Ovary (tissue), 9 donors: ENCODE results near the gene RASA4B. TPM values are rescaled to one million over a fixed set of nuclear protein-coding genes. Genes with fewer than 3 reads are reported as not detected.

ENCODE experiments used
- DNase-seq, 5 donors: peaks; one replicate each; pipeline ENCODE4 v3.0.0-alpha.2; 2019 to 2020
- H3K27ac ChIP-seq, 2 donors: fragments of 200-600 bp; one replicate each; pipeline versions ENCODE4 v1.5.1 to v1.8.0; 2019 to 2022
- H3K27me3 ChIP-seq: fragments of 200-600 bp; one replicate; pipeline ENCODE4 v1.8.0; 2022
- H3K36me3 ChIP-seq: fragments of 200-600 bp; sonication (generic); one replicate; pipeline ENCODE4 v1.5.1; 2019
- H3K4me1 ChIP-seq: one replicate; pipeline ENCODE4 v1.8.1; 2013; ENCODE audit warnings: mild to moderate bottlenecking, moderate library complexity; ENCODE audit not compliant: insufficient read depth
- H3K4me3 ChIP-seq: fragments of 200-600 bp; sonication (generic); one replicate; pipeline ENCODE4 v1.5.1; 2017
- H3K9me3 ChIP-seq, 2 donors: fragments of 200-600 bp in 1 of 2; sonication (generic) in 1 of 2; one replicate each; pipeline versions ENCODE4 v1.5.1 to v1.8.1; 2013 to 2019; ENCODE audit warnings: mild to moderate bottlenecking in 1 of 2, moderate library complexity in 1 of 2
- EP300 ChIP-seq: sonication (generic); formaldehyde crosslinking; IDR thresholded peaks from one replicate; pipeline ENCODE4 v1.6.1; 2017; ENCODE audit warnings: antibody characterized with exemption
- POLR2A ChIP-seq: fragments of 450-650 bp; IDR thresholded peaks from one replicate; pipeline ENCODE4 v1.6.1; 2017; ENCODE audit warnings: antibody characterized with exemption, mild to moderate bottlenecking, moderate library complexity
- WGBS, 3 donors: extraction: QIAGEN DNeasy Blood & Tissue Kit in 1 of 3; methylation state at CpG; one replicate each; pipeline versions ENCODE4 v1.1.5 to v1.1.7; 2013 to 2017; 5-methylcytosine and 5-hydroxymethylcytosine counted together
- intact Hi-C, 4 donors: fragments of 100-400 bp; cut with DNase I; formaldehyde crosslinking; loops; one replicate each; pipeline versions ENCODE4 v1.11.0 to v1.15.1; 2022 to 2023
- microRNA-seq, 3 donors: library from miRNA; unstranded; fragments of <30 nt; microRNA quantifications; one replicate each; pipeline versions ENCODE4 to v1.2.0, GENCODE V29; 2019 to 2020
- polyA plus RNA-seq, 2 donors: library from polyadenylated mRNA; stranded (reverse); fragments of 200-250 nt in 1 of 2; fragments of 350-450 nt in 1 of 2; fragmentation: Illumina TruSeq in 1 of 2; extraction: RNeasy Lipid Tissue Mini Kit (QIAGEN cat#74804) in 1 of 2; gene quantifications; one replicate each; pipeline ENCODE4 v1.2.3, GENCODE V29; 2013 to 2014
- total RNA-seq, 7 donors: library from RNA; depleted of rRNA in 2 of 7; stranded (reverse); fragments of >200 nt in 2 of 7; fragmentation: NEBNext Ultra II Directional in 3 of 7; extraction: Animal tissue kit (Norgen Biotek cat#: 25700) in 3 of 7; gene quantifications; one replicate each; pipeline versions ENCODE4 v1.1.0 to v1.2.4, GENCODE V29; 2016 to 2023
- TF ChIP-seq, protein P1 (sequence below), 3 donors: fragments of 450-650 bp in 2 of 3; fragments of 200-600 bp in 1 of 3; IDR thresholded peaks; one replicate each; pipeline versions ENCODE4 v1.5.1 to v1.8.0; 2016 to 2022; ENCODE audit warnings: antibody characterized with exemption in 3 of 3, mild to moderate bottlenecking in 1 of 3
- donor health status: DM: no; HTN: no; CAD: no; lungs with moderate emphysema.
- donor health status: DM: no; HTN: no; CAD: no.
- donor health status: Bipolar disorder and iron deficiency.
- donor health status: DM: yes; HTN: yes; CAD: no.
- donor health status: DM: no; HTN: no; CAD: no.
- donor health status: DM: yes; HTN: yes; CAD: no.

The RASA4B gene
- total and polyA plus RNA-seq, 9 donors: 2.1 to 36.2 (median 12.6) TPM

DNA sequence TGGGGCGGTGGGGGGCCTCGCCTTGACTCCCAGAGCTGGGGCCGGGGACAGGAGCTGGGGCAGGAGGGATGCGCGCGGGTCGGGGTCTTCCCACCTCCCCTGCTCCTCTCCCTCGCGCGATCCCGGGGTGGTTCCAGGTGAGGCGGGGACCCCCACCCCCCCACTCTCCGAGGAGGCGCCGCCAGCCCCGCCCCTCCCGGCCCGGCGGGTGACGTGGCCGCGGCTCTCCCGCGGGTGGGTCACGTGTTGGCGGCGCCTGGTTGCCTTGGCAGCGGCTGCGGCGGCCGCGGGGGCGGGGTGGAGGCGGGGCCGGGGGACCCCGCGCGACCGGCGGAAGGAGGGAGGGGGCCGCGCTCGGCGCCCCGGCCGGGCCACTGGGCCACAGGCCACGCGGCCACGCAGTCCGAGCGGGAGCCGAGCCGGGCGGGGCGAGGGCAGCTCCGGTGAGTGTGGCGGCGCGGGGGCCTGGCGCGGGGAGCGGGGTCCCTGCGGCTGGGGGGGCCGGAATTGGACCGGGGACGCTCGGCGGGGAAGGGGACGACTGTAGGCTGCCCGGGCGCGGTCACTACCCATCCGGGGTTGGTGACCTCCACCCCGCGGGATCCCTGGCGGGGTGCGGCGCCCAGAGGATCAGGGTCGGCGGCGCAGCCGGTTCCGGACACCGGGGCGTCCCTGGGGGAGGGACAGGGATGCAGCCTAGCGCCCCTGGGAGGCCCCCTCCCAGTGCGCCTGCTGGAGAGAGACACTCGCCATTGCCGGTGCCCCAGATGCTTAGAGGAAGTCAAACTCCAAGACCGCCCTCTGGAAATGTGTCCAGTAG is 84.1 kb downstream of the RASA4B start, which contains the start of gene ORAI2:
TSS of gene ORAI2 (plus strand) at position 357 of the 820 bp plus-strand sequence. CDS start 5,382 bp downstream, outside the sequence.
- intact Hi-C loops: no loop called here
- no peaks in the 10 kb centered on the region for H3K36me3 ChIP-seq
- peak within 1 kb of the TSS in 1 of 2 donors; percentile 55 for H3K27ac ChIP-seq
- no peaks in the 10 kb centered on the region for H3K9me3 ChIP-seq
- peak within 1 kb of the TSS; percentile 78 for H3K4me3 ChIP-seq
- peak; percentile 82 to 91 (median 90) for DNase-seq
- TF ChIP-seq, protein P1, sequence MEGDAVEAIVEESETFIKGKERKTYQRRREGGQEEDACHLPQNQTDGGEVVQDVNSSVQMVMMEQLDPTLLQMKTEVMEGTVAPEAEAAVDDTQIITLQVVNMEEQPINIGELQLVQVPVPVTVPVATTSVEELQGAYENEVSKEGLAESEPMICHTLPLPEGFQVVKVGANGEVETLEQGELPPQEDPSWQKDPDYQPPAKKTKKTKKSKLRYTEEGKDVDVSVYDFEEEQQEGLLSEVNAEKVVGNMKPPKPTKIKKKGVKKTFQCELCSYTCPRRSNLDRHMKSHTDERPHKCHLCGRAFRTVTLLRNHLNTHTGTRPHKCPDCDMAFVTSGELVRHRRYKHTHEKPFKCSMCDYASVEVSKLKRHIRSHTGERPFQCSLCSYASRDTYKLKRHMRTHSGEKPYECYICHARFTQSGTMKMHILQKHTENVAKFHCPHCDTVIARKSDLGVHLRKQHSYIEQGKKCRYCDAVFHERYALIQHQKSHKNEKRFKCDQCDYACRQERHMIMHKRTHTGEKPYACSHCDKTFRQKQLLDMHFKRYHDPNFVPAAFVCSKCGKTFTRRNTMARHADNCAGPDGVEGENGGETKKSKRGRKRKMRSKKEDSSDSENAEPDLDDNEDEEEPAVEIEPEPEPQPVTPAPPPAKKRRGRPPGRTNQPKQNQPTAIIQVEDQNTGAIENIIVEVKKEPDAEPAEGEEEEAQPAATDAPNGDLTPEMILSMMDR (IDR thresholded peaks at IDR 0.05): no peak
- TF ChIP-seq POLR2A: peak; percentile 17
- TF ChIP-seq EP300: no peak
- peaks cover 5% of the 10 kb centered on the region for H3K4me1 ChIP-seq
- H3K27me3 ChIP-seq: no peaks in the 10 kb centered on the region
- 0 to 1% (median 1%) methylated on average over 27 to 90 of the region's 90 CpGs for WGBS, 3 donors

Small RNA genes lying within 50 kb of the gene (microRNA-seq; reads per million reads assigned to microRNA genes)
- 0 to 0.18 (median 0) reads per million in 3 donors for gene MIR4467
- 1.2 to 2.4 (median 1.9) reads per million in 3 donors for gene MIR5090

Other genes with a start within 250 kb of the RASA4B start
- 1 to 10 TPM; 3.9 to 8.9 (median 5.0) TPM for gene SH2B2, start 230.9 kb downstream of the RASA4B start, total RNA-seq
- gene SH2B2, start 230.9 kb downstream of the RASA4B start, polyA plus RNA-seq: 1 to 10 TPM; 1.4 to 2.0 TPM
- gene SPDYE6, start 161.3 kb downstream of the RASA4B start, total RNA-seq: not detected
- gene SPDYE6, start 161.3 kb downstream of the RASA4B start, polyA plus RNA-seq: not detected
- gene PRKRIP1, start 121.4 kb downstream of the RASA4B start, total RNA-seq: 10 to 100 TPM; 17.4 to 28.8 (median 23.9) TPM
- 10 to 100 TPM; 23.4 to 26.9 TPM for gene PRKRIP1, start 121.4 kb downstream of the RASA4B start, polyA plus RNA-seq
- 10 to 100 TPM in 6 of 7 donors, 1 to 10 TPM in 1; 6.4 to 18.9 (median 16.3) TPM for gene ORAI2, start 84.2 kb downstream of the RASA4B start, total RNA-seq
- 10 to 100 TPM in 1 of 2 donors, 1 to 10 TPM in 1; 3.2 to 10.0 TPM for gene ORAI2, start 84.2 kb downstream of the RASA4B start, polyA plus RNA-seq
- gene ALKBH4, start 52.9 kb downstream of the RASA4B start, total RNA-seq: 10 to 100 TPM in 5 of 7 donors, 1 to 10 TPM in 2; 9.8 to 15.5 (median 12.2) TPM
- gene ALKBH4, start 52.9 kb downstream of the RASA4B start, polyA plus RNA-seq: 10 to 100 TPM in 1 of 2 donors, 1 to 10 TPM in 1; 6.2 to 11.9 TPM
- 10 to 100 TPM; 10.7 to 26.2 (median 14.6) TPM for gene LRWD1, start 52.8 kb downstream of the RASA4B start, total RNA-seq
- 10 to 100 TPM in 1 of 2 donors, 1 to 10 TPM in 1; 3.4 to 12.6 TPM for gene LRWD1, start 52.8 kb downstream of the RASA4B start, polyA plus RNA-seq
- 10 to 100 TPM; 17.7 to 48.0 (median 40.2) TPM for gene POLR2J, start 38.9 kb downstream of the RASA4B start, total RNA-seq
- 10 to 100 TPM; 41.9 to 77.1 TPM for gene POLR2J, start 38.9 kb downstream of the RASA4B start, polyA plus RNA-seq
- 10 to 100 TPM in 4 of 7 donors, 1 to 10 TPM in 3; 3.4 to 16.7 (median 12.2) TPM for gene UPK3BL2, start 25.9 kb upstream of the RASA4B start, total RNA-seq
- 1 to 10 TPM in 1 of 2 donors, not detected in 1; 8.5 TPM for gene UPK3BL2, start 25.9 kb upstream of the RASA4B start, polyA plus RNA-seq
- gene SPDYE2, start 33.4 kb upstream of the RASA4B start, total RNA-seq: under 1 TPM in 4 of 7 donors, not detected in 3; 0.20 to 0.47 (median 0.44) TPM
- under 1 TPM in 1 of 2 donors, not detected in 1; 0.21 TPM for gene SPDYE2, start 33.4 kb upstream of the RASA4B start, polyA plus RNA-seq
- 10 to 100 TPM in 6 of 7 donors, 1 to 10 TPM in 1; 4.5 to 29.5 (median 18.0) TPM for gene POLR2J3, start 54.8 kb upstream of the RASA4B start, total RNA-seq
- gene POLR2J3, start 54.8 kb upstream of the RASA4B start, polyA plus RNA-seq: 100 to 1,000 TPM in 1 of 2 donors, 10 to 100 TPM in 1; 95.6 to 209 TPM
- gene RASA4, start 99.0 kb upstream of the RASA4B start, total RNA-seq: 10 to 100 TPM; 24.7 to 99.3 (median 51.2) TPM
- 10 to 100 TPM; 10.1 to 58.1 TPM for gene RASA4, start 99.0 kb upstream of the RASA4B start, polyA plus RNA-seq
- 10 to 100 TPM in 6 of 7 donors, 1 to 10 TPM in 1; 7.3 to 52.7 (median 18.1) TPM for gene UPK3BL1, start 125.0 kb upstream of the RASA4B start, total RNA-seq
- 10 to 100 TPM in 1 of 2 donors, 1 to 10 TPM in 1; 8.3 to 44.1 TPM for gene UPK3BL1, start 125.0 kb upstream of the RASA4B start, polyA plus RNA-seq
- gene SPDYE2B, start 132.5 kb upstream of the RASA4B start, total RNA-seq: not detected
- not detected for gene SPDYE2B, start 132.5 kb upstream of the RASA4B start, polyA plus RNA-seq
- 1 to 10 TPM in 6 of 7 donors, under 1 TPM in 1; 0.46 to 8.7 (median 5.7) TPM for gene POLR2J2, start 153.9 kb upstream of the RASA4B start, total RNA-seq
- gene POLR2J2, start 153.9 kb upstream of the RASA4B start, polyA plus RNA-seq: 1 to 10 TPM; 2.0 to 3.1 TPM
- 10 to 100 TPM in 6 of 7 donors, 1 to 10 TPM in 1; 7.0 to 19.6 (median 13.5) TPM for gene FAM185A, start 231.2 kb upstream of the RASA4B start, total RNA-seq
- gene FAM185A, start 231.2 kb upstream of the RASA4B start, polyA plus RNA-seq: 1 to 10 TPM; 5.0 to 6.1 TPM